ENCODE results near the gene KLRC2. TPM values are rescaled to one million over a fixed set of nuclear protein-coding genes. Genes with fewer than 3 reads are reported as not detected.

KLRC2 gene
- total RNA-seq = 0.43 TPM in 1 of 2 replicates, not detected in the other

GRCh38 chr12:10435816-10436215 lies at the start of gene KLRC2:
KLRC2 (minus strand) TSS chr12:10436010; CDS start chr12:10435986, 24 bp downstream.

DNA sequence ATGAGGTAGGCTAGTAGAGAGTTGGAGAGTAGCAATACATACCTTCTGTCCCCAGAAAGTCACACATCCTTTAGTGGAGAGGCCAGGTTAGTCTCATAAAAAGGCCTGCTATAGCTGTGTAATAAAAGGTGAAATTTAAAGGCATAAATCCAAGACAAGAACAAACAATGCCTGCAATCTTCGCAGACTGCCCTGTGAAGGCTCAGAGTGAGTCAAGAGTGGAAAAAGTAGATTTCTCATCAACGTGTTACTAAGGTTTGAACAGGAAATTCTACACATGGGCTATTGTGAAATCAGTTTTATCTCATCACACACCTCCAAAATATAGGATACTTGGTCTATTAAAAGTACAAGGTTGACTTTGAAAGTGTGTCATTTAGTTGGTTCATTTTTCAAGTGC lies 17.3 kb upstream of the KLRC2 start, which contains the start of gene KLRC1:
TSS of gene KLRC1 (minus strand) at position 222 of the 400 bp plus-strand sequence. CDS start 2,221 bp downstream, outside the sequence.

DNA sequence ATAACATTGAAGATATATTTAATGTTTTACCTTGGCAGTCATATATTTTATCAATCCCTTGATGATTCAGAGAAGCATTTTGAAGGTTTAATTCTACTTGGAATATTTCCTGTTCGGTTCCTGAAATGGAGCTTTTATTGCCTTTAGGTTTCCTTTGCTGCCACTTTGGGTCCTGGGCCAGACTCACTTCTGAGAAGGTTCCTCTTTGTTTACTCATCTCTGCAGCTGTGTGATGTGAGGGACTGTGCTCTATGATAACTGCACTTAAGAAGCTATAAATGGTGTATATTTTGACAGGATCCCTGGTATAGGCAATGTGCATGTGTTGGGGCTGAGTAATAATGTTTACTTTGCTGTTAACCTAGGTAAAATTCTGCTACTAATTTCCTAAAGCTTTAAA lies 15.5 kb downstream of the KLRC2 start, which contains the start of gene KLRC3:
TSS of gene KLRC3 (minus strand) at position 262 of the 400 bp plus-strand sequence. CDS start at position 217, 45 bp downstream.

DNA sequence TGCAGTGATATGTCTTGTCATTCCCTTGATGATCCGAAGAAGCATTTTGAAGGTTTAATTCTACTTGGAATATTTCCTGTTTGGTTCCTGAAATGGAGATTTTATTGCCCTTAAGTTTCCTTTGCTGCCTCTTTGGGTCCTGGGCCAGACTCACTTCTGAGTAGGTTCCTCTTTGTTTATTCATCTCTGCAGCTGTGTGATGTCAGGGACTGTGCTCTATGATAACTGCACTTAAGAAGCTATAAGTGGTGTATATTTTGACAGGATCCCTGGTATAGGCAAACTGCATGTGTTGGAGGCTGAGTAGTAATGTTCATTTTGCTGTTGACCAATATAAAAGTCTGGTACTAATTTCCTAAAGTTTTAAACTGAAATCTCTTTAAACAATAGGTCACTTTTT lies 26.4 kb downstream of the KLRC2 start, which contains the start of gene KLRC4:
TSS of gene KLRC4 (minus strand) at position 366 of the 400 bp plus-strand sequence. CDS start at position 184, 182 bp downstream.

DNA sequence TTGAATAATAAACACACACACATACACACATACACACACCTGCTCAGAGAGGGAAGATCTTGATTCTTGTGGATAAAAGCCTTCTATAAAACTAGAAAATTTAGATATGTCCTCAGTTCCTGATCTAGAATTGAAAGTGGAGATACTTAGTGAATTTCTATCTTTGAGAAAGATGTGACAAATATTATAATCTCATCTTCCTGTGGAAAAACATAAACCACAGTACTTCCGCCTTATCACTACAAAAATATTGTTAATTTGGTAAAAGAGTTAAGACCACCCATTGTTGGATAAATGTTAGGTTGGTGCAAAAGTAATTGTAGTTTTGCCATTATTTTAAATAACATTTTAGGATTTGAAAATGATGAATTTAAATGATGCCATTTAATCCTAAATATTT lies 45.9 kb downstream of the KLRC2 start, which contains the start of gene KLRK1:
TSS of gene KLRK1 (minus strand) at position 138 of the 400 bp plus-strand sequence. CDS start 1,231 bp downstream, outside the sequence.

Other genes starting within 250 kb of the KLRC2 start
- 89.4 and 103 TPM in 2 replicates for gene GABARAPL1, start 223.1 kb downstream of the KLRC2 start, total RNA-seq
- 0.09 and 0.16 TPM in 2 replicates for gene KLRD1, start 128.1 kb downstream of the KLRC2 start, total RNA-seq
- gene KLRK1, start 46.0 kb downstream of the KLRC2 start, total RNA-seq = not detected in 2 replicates
- not detected in 2 replicates for gene KLRC4, start 26.3 kb downstream of the KLRC2 start, total RNA-seq
- gene KLRC3, start 15.4 kb downstream of the KLRC2 start, total RNA-seq = not detected in 2 replicates
- gene KLRC1, start 17.4 kb upstream of the KLRC2 start, total RNA-seq = not detected in 2 replicates
- 0.34 and 0.95 TPM in 2 replicates for gene EIF2S3B, start 69.9 kb upstream of the KLRC2 start, total RNA-seq
- gene MAGOHB, start 177.6 kb upstream of the KLRC2 start, total RNA-seq = 15.0 and 22.9 TPM in 2 replicates
- 0.16 and 0.69 TPM in 2 replicates for gene STYK1, start 238.0 kb upstream of the KLRC2 start, total RNA-seq

Measured in bronchial smooth muscle cell (primary cell).